ENCODE data around the gene SIRT2. TPM values are rescaled to one million over a fixed set of nuclear protein-coding genes. Genes with fewer than 3 reads are reported as not detected.

The SIRT2 gene
- polyA plus RNA-seq, 1 experiment = 45.5 TPM

DNA sequence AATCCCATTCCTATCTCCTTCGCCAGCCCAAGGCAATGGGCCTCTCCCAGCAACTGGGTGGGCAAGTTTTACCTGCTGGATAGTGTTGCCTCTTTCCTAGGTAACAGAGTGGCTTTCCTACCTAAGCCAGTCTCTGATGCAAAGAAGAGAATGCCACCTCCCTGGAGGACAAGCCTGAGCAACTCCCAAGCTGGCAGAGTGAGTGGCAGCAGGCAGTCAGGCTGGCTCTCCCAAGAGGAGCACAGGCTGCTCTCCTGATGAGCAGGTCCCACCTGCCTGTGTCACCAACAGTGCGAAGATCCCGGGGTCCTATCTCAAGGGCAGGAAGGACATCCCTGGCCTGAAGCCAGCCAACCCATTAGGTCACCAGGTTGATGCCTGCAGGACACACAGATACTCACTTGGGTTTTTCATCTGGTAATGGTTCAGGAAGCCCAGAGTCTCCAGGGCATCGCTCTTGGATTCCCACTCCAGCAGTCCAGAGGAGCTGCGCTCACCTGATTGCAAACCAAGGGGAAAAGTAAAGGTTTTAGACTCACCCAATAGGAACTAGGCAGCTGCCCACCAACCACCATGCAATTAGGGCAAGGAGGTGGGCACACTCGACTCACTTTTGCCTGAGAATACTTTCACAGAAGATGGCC, 62.3 kb downstream of the SIRT2 start:
- no peak for DNase-seq (ENCODE audit: low read depth, low spot score)
- ChIA-PET POLR2A (interaction anchor here (0.6 to 1.5 kb wide), 4 partner anchors 9 to 1490 kb away, joined by 3 to 5 read pairs (median 4); partner anchors contain the start of gene NFKBIB), CTCF (no interaction called here)
- H3K27me3 ChIP-seq (ENCODE audit: control insufficient read depth, insufficient read depth, low read length) = no peaks in the 10 kb centered on the region
- no peak for TF ChIP-seq CTCF (IDR thresholded peaks at IDR 0.05; ENCODE audit: low read depth, low read length)
- no peaks in the 10 kb centered on the region for H3K9me3 ChIP-seq (ENCODE audit: control insufficient read depth, insufficient read depth, low read length)
- no peak overlapping the region for H3K4me3 ChIP-seq (ENCODE audit: low read depth, low read length)
- H3K27ac ChIP-seq (ENCODE audit: low read depth, low read length) = peak overlapping the region; percentile 24

GRCh38 chr19:38836159-38836982, 63.0 kb downstream of the SIRT2 start:
- Histone ChIP-seq H3K4me3 (ENCODE audit: low read depth, low read length) (no peak overlapping the region), H3K27ac (ENCODE audit: low read depth, low read length) (peak overlapping the region; percentile 24), H3K9me3 (ENCODE audit: control insufficient read depth, insufficient read depth, low read length) (no peaks in the 10 kb centered on the region), H3K27me3 (ENCODE audit: control insufficient read depth, insufficient read depth, low read length) (no peaks in the 10 kb centered on the region)
- no peak for DNase-seq (ENCODE audit: low read depth, low spot score)
- ChIA-PET POLR2A (interaction anchor here (2.6 kb wide), 1 partner anchor 13 kb away, joined by 11 read pairs; the partner anchor contains the start of gene HNRNPL), CTCF (no interaction called here)
- TF ChIP-seq CTCF (IDR thresholded peaks at IDR 0.05; ENCODE audit: low read depth, low read length) = no peak

DNA sequence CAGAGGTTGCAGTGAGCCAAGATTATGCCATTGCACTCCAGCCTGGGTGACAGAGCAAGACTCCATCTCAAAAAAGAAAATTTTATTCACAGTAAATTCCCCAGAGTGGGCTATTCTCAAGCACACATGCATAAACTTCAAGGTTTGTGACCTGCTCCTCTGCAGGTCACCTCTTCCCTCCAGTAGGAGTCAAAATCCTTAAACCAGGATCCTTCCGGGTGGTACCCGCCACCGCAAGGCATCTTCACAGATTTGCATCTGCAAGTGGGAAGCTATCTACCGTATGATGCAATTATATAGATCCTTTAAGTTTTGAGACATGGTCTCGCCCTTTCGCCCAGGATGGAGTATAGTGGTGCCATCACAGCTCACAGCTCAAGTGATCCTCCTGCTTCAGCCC, 64.8 kb downstream of the SIRT2 start:
- H3K4me3 ChIP-seq (ENCODE audit: low read depth, low read length) = no peak overlapping the region
- DNase-seq (ENCODE audit: low read depth, low spot score) = no peak
- no peaks in the 10 kb centered on the region for H3K9me3 ChIP-seq (ENCODE audit: control insufficient read depth, insufficient read depth, low read length)
- H3K27ac ChIP-seq (ENCODE audit: low read depth, low read length) = no peak overlapping the region
- no peaks in the 10 kb centered on the region for H3K27me3 ChIP-seq (ENCODE audit: control insufficient read depth, insufficient read depth, low read length)
- TF ChIP-seq CTCF (IDR thresholded peaks at IDR 0.05; ENCODE audit: low read depth, low read length) = no peak
- ChIA-PET POLR2A (interaction anchor here (2.6 kb wide), 1 partner anchor 15 kb away, joined by 11 read pairs; the partner anchor contains the start of gene HNRNPL), CTCF (no interaction called here)

- no peak for DNase-seq (ENCODE audit: low read depth, low spot score)
- CTCF ChIA-PET = no interaction called here
- POLR2A ChIA-PET = interaction anchor here (2.6 kb wide), 1 partner anchor 15 kb away, joined by 11 read pairs; the partner anchor contains the start of gene HNRNPL
- H3K4me3 ChIP-seq (ENCODE audit: low read depth, low read length) = no peak overlapping the region
- H3K9me3 ChIP-seq (ENCODE audit: control insufficient read depth, insufficient read depth, low read length) = no peaks in the 10 kb centered on the region
- no peaks in the 10 kb centered on the region for H3K27me3 ChIP-seq (ENCODE audit: control insufficient read depth, insufficient read depth, low read length)
- H3K27ac ChIP-seq (ENCODE audit: low read depth, low read length) = no peak overlapping the region
- no peak for TF ChIP-seq CTCF (IDR thresholded peaks at IDR 0.05; ENCODE audit: low read depth, low read length)
Observed at GRCh38 chr19:38834104-38834490, 65.3 kb downstream of the SIRT2 start.

DNA sequence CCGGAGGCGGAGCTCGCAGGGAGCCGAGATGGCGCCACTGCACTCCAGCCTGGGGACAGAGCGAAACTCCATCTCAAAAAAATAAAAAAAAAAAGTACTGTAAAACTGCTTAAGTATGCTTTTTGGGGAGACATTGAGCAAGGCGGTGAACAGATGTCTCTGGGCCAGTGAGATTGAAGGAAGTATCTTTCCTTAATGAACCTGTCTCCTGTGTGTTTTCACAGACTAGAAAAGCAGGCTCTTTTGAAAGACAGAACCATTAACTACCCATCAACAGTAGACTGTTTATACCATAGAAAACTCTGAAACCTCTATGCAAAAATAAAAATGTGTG, 66.4 kb downstream of the SIRT2 start:
- Histone ChIP-seq H3K27me3 (ENCODE audit: control insufficient read depth, insufficient read depth, low read length) (no peaks in the 10 kb centered on the region), H3K27ac (ENCODE audit: low read depth, low read length) (no peak overlapping the region), H3K4me3 (ENCODE audit: low read depth, low read length) (no peak overlapping the region), H3K9me3 (ENCODE audit: control insufficient read depth, insufficient read depth, low read length) (no peaks in the 10 kb centered on the region)
- DNase-seq (ENCODE audit: low read depth, low spot score) = no peak
- ChIA-PET POLR2A (no interaction called here), CTCF (interaction anchor here (0.6 to 1.3 kb wide), 2 partner anchors 97 to 448 kb away, joined by 3 read pairs; partner anchors contain the start of genes MRPS12 and SARS2)
- TF ChIP-seq CTCF (IDR thresholded peaks at IDR 0.05; ENCODE audit: low read depth, low read length) = no peak

All from AG04450 (cell line).